ENCODE measurements around the gene TUBG1. TPM values are rescaled to one million over a fixed set of nuclear protein-coding genes. Genes with fewer than 3 reads are reported as not detected.

The TUBG1 gene
- total and polyA plus RNA-seq, 2 of the 8 experiments (the other 6 are each of a cell fraction or from before 2014, with no cell fraction given), result 109 to 208 TPM

DNA sequence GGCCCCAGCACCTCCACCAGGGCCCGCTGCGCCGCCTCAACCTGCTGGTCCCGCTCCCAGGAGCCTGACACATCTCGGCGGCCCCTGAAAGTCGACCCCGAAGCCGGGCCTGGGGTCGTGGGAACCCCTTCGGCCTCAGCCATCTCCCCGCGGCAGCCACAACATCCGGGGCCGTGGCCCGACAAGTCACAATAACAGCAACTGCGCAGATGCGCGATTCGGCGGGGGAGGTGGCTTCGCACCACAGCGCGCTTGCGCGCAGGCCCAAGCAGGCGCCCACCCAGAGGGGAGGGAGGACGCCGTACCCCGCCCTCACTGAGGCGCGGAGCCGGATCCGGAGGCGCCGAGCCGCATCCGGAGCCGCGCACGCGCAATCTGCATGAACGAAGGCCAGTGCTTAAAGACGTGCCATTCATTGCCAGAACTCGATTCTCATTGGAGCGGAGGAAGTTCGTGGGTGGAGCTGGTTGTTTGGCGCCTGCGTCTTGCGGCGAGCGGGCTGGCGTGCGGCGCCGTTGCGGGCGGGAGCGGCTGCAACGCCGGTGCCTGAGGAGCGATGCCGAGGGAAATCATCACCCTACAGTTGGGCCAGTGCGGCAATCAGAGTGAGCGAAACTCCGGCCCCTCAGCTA is at the start of gene TUBG1, which contains the start of gene RETREG3 (continued):
- TF ChIP-seq EZH2 (IDR thresholded peaks at IDR 0.05; ENCODE audit: low read depth, low read length, severe bottlenecking) (no peak), CHD1 (IDR thresholded peaks at IDR 0.05; ENCODE audit: low read depth, low read length) (no peak), GTF2F1 (IDR thresholded peaks at IDR 0.05; ENCODE audit: borderline replicate concordance, low read depth, low read length) (no peak), KDM5A (IDR thresholded peaks at IDR 0.05; ENCODE audit: low read length) (no peak), BACH1 (IDR thresholded peaks at IDR 0.05; ENCODE audit: low read length) (no peak), SIN3A (conservative IDR thresholded peaks at IDR 0.05 in 1 of 2, IDR thresholded peaks at IDR 0.05 in 1 of 2; ENCODE audit: low read depth in 1 of 2, low read length in 2 of 2) (0 out of 4 replicates have a peak, but pooled peaks of 1 of the 2 experiments have one; percentile 57)
- TF ChIP-seq, protein P1, sequence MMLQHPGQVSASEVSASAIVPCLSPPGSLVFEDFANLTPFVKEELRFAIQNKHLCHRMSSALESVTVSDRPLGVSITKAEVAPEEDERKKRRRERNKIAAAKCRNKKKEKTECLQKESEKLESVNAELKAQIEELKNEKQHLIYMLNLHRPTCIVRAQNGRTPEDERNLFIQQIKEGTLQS (IDR thresholded peaks at IDR 0.05; ENCODE audit: insufficient read depth, low read depth, low read length), result no peak
- TF ChIP-seq, protein P2, sequence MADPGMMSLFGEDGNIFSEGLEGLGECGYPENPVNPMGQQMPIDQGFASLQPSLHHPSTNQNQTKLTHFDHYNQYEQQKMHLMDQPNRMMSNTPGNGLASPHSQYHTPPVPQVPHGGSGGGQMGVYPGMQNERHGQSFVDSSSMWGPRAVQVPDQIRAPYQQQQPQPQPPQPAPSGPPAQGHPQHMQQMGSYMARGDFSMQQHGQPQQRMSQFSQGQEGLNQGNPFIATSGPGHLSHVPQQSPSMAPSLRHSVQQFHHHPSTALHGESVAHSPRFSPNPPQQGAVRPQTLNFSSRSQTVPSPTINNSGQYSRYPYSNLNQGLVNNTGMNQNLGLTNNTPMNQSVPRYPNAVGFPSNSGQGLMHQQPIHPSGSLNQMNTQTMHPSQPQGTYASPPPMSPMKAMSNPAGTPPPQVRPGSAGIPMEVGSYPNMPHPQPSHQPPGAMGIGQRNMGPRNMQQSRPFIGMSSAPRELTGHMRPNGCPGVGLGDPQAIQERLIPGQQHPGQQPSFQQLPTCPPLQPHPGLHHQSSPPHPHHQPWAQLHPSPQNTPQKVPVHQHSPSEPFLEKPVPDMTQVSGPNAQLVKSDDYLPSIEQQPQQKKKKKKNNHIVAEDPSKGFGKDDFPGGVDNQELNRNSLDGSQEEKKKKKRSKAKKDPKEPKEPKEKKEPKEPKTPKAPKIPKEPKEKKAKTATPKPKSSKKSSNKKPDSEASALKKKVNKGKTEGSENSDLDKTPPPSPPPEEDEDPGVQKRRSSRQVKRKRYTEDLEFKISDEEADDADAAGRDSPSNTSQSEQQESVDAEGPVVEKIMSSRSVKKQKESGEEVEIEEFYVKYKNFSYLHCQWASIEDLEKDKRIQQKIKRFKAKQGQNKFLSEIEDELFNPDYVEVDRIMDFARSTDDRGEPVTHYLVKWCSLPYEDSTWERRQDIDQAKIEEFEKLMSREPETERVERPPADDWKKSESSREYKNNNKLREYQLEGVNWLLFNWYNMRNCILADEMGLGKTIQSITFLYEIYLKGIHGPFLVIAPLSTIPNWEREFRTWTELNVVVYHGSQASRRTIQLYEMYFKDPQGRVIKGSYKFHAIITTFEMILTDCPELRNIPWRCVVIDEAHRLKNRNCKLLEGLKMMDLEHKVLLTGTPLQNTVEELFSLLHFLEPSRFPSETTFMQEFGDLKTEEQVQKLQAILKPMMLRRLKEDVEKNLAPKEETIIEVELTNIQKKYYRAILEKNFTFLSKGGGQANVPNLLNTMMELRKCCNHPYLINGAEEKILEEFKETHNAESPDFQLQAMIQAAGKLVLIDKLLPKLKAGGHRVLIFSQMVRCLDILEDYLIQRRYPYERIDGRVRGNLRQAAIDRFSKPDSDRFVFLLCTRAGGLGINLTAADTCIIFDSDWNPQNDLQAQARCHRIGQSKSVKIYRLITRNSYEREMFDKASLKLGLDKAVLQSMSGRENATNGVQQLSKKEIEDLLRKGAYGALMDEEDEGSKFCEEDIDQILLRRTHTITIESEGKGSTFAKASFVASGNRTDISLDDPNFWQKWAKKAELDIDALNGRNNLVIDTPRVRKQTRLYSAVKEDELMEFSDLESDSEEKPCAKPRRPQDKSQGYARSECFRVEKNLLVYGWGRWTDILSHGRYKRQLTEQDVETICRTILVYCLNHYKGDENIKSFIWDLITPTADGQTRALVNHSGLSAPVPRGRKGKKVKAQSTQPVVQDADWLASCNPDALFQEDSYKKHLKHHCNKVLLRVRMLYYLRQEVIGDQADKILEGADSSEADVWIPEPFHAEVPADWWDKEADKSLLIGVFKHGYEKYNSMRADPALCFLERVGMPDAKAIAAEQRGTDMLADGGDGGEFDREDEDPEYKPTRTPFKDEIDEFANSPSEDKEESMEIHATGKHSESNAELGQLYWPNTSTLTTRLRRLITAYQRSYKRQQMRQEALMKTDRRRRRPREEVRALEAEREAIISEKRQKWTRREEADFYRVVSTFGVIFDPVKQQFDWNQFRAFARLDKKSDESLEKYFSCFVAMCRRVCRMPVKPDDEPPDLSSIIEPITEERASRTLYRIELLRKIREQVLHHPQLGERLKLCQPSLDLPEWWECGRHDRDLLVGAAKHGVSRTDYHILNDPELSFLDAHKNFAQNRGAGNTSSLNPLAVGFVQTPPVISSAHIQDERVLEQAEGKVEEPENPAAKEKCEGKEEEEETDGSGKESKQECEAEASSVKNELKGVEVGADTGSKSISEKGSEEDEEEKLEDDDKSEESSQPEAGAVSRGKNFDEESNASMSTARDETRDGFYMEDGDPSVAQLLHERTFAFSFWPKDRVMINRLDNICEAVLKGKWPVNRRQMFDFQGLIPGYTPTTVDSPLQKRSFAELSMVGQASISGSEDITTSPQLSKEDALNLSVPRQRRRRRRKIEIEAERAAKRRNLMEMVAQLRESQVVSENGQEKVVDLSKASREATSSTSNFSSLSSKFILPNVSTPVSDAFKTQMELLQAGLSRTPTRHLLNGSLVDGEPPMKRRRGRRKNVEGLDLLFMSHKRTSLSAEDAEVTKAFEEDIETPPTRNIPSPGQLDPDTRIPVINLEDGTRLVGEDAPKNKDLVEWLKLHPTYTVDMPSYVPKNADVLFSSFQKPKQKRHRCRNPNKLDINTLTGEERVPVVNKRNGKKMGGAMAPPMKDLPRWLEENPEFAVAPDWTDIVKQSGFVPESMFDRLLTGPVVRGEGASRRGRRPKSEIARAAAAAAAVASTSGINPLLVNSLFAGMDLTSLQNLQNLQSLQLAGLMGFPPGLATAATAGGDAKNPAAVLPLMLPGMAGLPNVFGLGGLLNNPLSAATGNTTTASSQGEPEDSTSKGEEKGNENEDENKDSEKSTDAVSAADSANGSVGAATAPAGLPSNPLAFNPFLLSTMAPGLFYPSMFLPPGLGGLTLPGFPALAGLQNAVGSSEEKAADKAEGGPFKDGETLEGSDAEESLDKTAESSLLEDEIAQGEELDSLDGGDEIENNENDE (IDR thresholded peaks at IDR 0.05; ENCODE audit: insufficient replicate concordance, low read length), result no peak

Data from H1 (cell line).